Measurements from ENCODE around the gene SDHAF2.

Gene SDHAF2

GRCh38 chr11:61417670-61418069 is 12.3 kb upstream of the SDHAF2 start:
- Histone ChIP-seq H2AFZ (ENCODE audit: low read length) (no peak overlapping the region), H3K9me3 (replicated peaks; ENCODE audit: insufficient read depth, low read length) (no peaks in the 10 kb centered on the region), H3K9ac (ENCODE audit: low read length) (no peak overlapping the region), H3K9me2 (replicated peaks; ENCODE audit: insufficient read depth, low read length) (no peaks in the 10 kb centered on the region), H3K79me2 (ENCODE audit: low read length) (peaks cover 85% of the 10 kb centered on the region), H3K4me1 (ENCODE audit: low read length) (peaks cover 47% of the 10 kb centered on the region), H4K20me1 (ENCODE audit: insufficient read depth, low read length) (peaks cover 2% of the 10 kb centered on the region; the same call in 1 of the 2 replicates), H3K4me2 (ENCODE audit: low read depth, low read length) (no peak overlapping the region), H3K4me3 (ENCODE audit: low read length) (no peak overlapping the region), H3K36me3 (replicated peaks; ENCODE audit: insufficient read depth, low read length) (peaks cover 36% of the 10 kb centered on the region), H3K27me3 (replicated peaks; ENCODE audit: insufficient read depth, low read length) (no peaks in the 10 kb centered on the region), H3F3A (ENCODE audit: insufficient read depth, low read length) (peaks cover 31% of the 10 kb centered on the region), H3K27ac (ENCODE audit: low read length) (peak overlapping the region; percentile 81; the same call in 1 of the 2 replicates)
- no peak for DNase-seq
- TF ChIP-seq CTCF (IDR thresholded peaks at IDR 0.05; ENCODE audit: low read length): no peak

- no peaks in the 10 kb centered on the region for H3K27me3 ChIP-seq (replicated peaks; ENCODE audit: insufficient read depth, low read length)
- peak overlapping the region; percentile 13; the same call in 1 of the 2 replicates for H3K27ac ChIP-seq (ENCODE audit: low read length)
- H3K9me3 ChIP-seq (replicated peaks; ENCODE audit: insufficient read depth, low read length): no peaks in the 10 kb centered on the region
- H3K9ac ChIP-seq (ENCODE audit: low read length): no peak overlapping the region
- DNase-seq: no peak
- peaks cover 86% of the 10 kb centered on the region for H3K79me2 ChIP-seq (ENCODE audit: low read length)
- H3K9me2 ChIP-seq (replicated peaks; ENCODE audit: insufficient read depth, low read length): no peaks in the 10 kb centered on the region
- no peak overlapping the region for H2AFZ ChIP-seq (ENCODE audit: low read length)
- TF ChIP-seq EZH2phosphoT487 (IDR thresholded peaks at IDR 0.05; ENCODE audit: low read length) (no peak), EZH2 (optimal IDR thresholded peaks at IDR 0.05; ENCODE audit: low read depth, low read length) (no peak), CTCF (IDR thresholded peaks at IDR 0.05; ENCODE audit: low read length) (no peak)
- H3K36me3 ChIP-seq (replicated peaks; ENCODE audit: insufficient read depth, low read length): peaks cover 36% of the 10 kb centered on the region
- H4K20me1 ChIP-seq (ENCODE audit: insufficient read depth, low read length): peaks cover 3% of the 10 kb centered on the region; the same call in 1 of the 2 replicates
- H3F3A ChIP-seq (ENCODE audit: insufficient read depth, low read length): peaks cover 31% of the 10 kb centered on the region
- H3K4me2 ChIP-seq (ENCODE audit: low read depth, low read length): no peak overlapping the region
- peaks cover 47% of the 10 kb centered on the region for H3K4me1 ChIP-seq (ENCODE audit: low read length)
- H3K4me3 ChIP-seq (ENCODE audit: low read length): no peak overlapping the region
These were observed 11.8 kb upstream of the SDHAF2 start for GRCh38 chr11:61418136-61418535.

GRCh38 chr11:61422226-61422625 is 7.7 kb upstream of the SDHAF2 start:
- no peak overlapping the region for H3K9ac ChIP-seq (ENCODE audit: low read length)
- H2AFZ ChIP-seq (ENCODE audit: low read length): no peak overlapping the region
- peaks cover 13% of the 10 kb centered on the region for H3K4me1 ChIP-seq (ENCODE audit: low read length)
- no peak for DNase-seq
- no peak overlapping the region for H3K4me2 ChIP-seq (ENCODE audit: low read depth, low read length)
- peaks cover 3% of the 10 kb centered on the region; the same call in 1 of the 2 replicates for H4K20me1 ChIP-seq (ENCODE audit: insufficient read depth, low read length)
- H3K79me2 ChIP-seq (ENCODE audit: low read length): peaks cover 100% of the 10 kb centered on the region
- H3K4me3 ChIP-seq (ENCODE audit: low read length): no peak overlapping the region
- H3F3A ChIP-seq (ENCODE audit: insufficient read depth, low read length): peaks cover 10% of the 10 kb centered on the region; the same call in 1 of the 2 replicates
- H3K36me3 ChIP-seq (replicated peaks; ENCODE audit: insufficient read depth, low read length): peaks cover 41% of the 10 kb centered on the region
- no peak overlapping the region for H3K27ac ChIP-seq (ENCODE audit: low read length)
- TF ChIP-seq EZH2phosphoT487 (IDR thresholded peaks at IDR 0.05; ENCODE audit: low read length): no peak
- TF ChIP-seq CTCF (IDR thresholded peaks at IDR 0.05; ENCODE audit: low read length): no peak
- TF ChIP-seq EZH2 (optimal IDR thresholded peaks at IDR 0.05; ENCODE audit: low read depth, low read length): no peak
- no peaks in the 10 kb centered on the region for H3K9me2 ChIP-seq (replicated peaks; ENCODE audit: insufficient read depth, low read length)
- no peaks in the 10 kb centered on the region for H3K27me3 ChIP-seq (replicated peaks; ENCODE audit: insufficient read depth, low read length)
- no peaks in the 10 kb centered on the region for H3K9me3 ChIP-seq (replicated peaks; ENCODE audit: insufficient read depth, low read length)
